GM12873 (cell line): ENCODE results near the gene DDAH2.

Source experiments
- CTCF ChIP-seq: IDR thresholded peaks from 2 replicates; pipeline ENCODE4 v1.5.1; 2012; ENCODE audit warnings: low read depth, mild to moderate bottlenecking, moderate library complexity, low read length, control low read depth; ENCODE audit not compliant: insufficient read depth; ENCODE audit errors: missing control alignments

The DDAH2 gene

GRCh38 chr6:31708224-31708623, 20.9 kb downstream of the DDAH2 start:
- no peak for TF ChIP-seq CTCF

DNA sequence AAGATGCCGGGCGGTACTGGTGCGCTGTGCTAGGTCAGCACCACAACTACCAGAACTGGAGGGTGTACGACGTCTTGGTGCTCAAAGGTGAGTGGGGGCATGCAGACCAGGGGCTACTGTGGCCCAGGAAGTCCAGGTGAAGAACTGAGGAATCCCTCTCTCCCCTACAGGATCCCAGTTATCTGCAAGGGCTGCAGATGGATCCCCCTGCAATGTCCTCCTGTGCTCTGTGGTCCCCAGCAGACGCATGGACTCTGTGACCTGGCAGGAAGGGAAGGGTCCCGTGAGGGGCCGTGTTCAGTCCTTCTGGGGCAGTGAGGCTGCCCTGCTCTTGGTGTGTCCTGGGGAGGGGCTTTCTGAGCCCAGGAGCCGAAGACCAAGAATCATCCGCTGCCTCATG, 21.4 kb downstream of the DDAH2 start:
- no peak for TF ChIP-seq CTCF

DNA sequence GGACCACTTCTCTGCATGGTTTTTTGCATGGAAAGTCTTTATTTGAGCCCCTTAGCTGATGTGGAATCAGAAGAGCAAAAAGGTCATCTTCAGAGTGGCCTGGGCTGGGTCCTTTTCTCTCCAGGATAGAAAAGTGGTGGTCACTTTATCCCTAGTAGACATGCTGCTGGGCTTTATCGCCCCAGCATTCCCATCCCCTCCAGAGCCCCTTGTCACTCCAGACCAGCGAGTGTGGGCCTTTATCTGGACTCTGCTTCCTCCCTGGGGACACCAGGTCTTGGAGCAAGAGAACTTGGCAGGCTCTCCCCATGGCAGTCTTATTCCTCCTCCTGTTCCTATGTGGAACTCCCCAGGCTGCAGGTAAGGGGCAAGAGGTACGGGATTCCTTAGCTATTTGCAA, 22.5 kb downstream of the DDAH2 start, which contains the start of gene LY6G6F:
LY6G6F (plus strand) TSS at position 268 of the 400 bp plus-strand sequence; CDS start at position 309, 41 bp downstream.
- no peak for TF ChIP-seq CTCF

GRCh38 chr6:31705931-31706330, 23.2 kb downstream of the DDAH2 start:
- TF ChIP-seq CTCF, result no peak

DNA sequence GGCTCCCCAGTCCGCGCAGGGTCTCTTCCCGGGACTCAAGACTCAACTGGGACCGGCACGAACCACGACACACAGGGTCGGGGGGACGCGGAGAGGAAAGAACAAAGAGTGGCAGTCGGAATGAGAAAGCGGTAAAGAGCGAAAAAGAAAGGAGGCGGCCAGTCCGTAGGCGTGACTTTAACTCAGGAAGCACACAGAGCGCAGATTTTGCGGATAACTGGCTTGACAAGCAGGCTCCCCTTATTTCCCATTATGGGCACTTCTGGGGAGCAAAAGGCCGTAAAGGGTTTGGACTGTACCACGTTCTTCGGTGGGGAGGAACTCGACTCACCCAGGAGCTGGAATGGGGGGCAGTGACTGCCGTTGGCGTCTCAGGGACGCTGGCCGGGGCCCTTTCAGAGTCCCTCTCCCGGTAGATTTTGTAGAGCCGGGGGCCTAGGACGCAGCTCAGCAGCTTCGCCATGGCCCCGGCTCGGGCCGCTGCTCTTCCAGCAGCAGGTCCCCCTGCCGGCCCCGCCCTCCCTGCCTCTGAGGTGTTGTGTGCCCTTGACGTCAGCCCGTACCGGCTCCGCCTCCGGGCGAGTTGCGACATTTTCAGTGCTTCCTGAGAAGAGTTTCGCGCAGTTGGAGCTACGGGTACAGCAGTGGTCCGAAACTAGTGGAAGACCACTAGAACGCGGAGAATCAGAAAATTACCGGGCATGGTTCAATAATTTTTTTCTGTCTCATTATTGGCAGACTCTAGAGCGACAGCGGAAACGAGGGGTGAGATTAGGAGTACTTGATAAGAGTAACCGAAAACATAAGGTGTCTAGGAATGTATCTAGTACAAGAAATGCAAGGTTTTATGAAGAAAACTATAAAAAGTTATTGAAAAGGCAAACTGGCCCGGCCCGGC, 26.0 kb downstream of the DDAH2 start, which contains the start of gene ABHD16A:
ABHD16A (minus strand) TSS at position 506 of the 898 bp plus-strand sequence; CDS start at position 463, 43 bp downstream.
- no peak for TF ChIP-seq CTCF

GRCh38 chr6:31702405-31702818, 26.7 kb downstream of the DDAH2 start:
- no peak for TF ChIP-seq CTCF

DNA sequence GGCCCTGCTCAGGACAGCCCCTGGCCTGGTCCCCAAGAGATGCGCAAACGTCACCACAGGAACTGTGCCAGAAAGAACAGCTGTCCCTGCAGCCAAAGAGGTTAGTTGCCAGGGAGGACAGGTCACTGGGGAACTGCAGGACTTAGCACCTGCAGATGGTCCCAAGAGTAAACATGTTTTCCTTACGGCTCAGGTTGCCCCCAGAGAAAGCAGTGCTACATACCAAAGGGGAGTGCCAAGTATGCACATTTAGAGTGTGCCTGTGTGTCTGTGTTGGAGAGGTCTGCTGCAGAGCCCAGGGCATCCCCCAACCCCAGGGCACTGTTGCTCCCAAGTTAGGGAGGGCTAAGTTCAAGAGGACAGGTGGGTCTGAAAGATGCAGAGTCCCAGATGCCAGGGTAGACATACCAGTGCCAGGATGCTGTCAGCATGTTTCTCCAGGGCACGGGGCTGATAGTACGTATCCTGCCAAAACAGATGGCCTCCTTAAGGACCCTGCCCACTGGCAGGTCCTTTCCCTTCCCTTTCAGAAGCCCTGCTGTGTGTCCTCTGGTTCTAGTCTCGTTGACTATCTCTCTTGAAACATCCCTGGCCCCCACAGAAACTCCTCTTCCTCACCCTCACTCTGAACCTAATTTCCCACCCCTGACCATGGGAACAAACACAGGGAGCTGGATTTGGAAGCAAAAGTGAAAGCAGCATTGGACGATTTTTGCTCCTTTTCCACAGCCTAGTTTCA, 27.3 kb downstream of the DDAH2 start:
- no peak for TF ChIP-seq CTCF
